Activated gamma-delta T cell treated with Interleukin-2 at 50 U/mL for 16 hours (primary cell): ENCODE data around the gene CTXND1.

Experiments used
- DNase-seq: peaks from one replicate; pipeline ENCODE4 v3.0.0-alpha.2; 2020

Gene CTXND1

GRCh38 chr15:80180468-80180867, 71.5 kb downstream of the CTXND1 start:
- no peak for DNase-seq

- DNase-seq = no peak
These were observed 72.1 kb downstream of the CTXND1 start for GRCh38 chr15:80179935-80180334.

DNA sequence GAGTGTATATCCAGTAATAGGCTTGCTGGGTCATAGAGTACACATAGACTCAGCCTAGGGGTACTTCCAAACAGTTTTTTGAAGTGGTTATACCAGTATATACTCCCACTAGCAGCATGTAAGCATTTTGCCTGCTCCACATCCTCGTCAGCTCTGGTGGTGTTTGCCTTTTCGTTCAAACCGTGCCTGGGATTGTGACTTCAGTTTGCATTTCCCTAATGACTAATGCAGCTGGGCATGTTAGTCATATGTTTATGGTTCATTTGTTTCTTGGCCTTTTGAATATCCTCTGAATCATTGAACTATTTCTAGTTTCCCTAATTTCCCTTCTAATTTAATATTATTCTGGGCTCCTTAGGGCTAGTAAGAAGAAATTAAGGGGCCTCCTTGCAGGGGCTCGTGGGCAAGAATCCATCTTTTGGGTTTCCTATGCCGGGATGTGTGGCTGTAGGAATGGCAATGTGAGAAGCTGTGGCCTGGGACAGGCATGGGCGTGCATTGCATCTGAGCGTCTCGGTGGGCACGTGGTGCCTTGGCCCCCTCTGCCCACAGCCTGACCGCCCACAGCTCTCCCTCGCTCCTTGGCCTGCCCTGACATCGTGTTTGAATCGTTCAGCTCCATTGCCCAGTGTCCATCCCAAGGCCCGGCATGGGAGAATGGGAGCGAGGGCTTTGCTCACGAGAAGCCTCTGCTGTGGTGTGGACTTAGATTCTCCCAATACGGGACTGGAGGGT, 72.8 kb downstream of the CTXND1 start:
- no peak for DNase-seq

- no peak for DNase-seq
These were observed 74.9 kb downstream of the CTXND1 start for GRCh38 chr15:80177156-80177555.

GRCh38 chr15:80176443-80176842, 75.6 kb downstream of the CTXND1 start:
- no peak for DNase-seq

GRCh38 chr15:80175436-80175835, 76.6 kb downstream of the CTXND1 start:
- DNase-seq = no peak

DNA sequence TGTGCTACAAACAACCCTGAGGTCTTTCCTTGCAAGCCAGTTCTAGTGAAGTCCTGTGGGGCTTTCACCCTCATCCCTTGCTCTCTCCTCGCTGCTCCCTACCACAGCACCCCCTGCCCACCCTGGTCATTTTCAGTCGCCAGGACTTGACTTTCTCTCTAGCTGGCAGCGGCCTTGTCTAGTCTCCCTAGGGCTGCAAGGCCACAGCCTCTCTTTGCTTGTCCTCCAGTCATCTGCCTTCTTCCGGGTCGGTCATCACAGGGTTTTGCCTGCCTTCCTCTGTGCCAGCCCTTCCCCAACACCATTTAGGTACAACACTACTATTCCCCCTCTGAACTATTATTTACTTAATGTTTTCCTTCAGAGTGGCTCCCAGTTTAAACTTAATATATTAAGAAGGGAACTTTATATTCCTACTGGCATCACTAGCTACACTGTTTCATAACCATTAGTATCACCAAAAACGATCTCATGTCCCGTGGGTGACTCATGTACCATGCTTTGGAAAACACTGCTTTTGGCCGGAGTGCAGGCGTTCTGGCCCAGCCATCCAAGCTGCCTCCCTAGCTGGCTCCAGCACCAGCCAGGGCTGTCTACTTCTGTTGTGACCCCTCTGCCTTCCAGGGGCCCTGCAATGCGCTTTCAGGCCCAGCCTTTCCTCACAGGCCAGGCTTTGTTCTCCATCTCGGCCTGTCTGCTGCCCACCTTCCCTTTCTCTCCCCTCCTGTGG, 77.8 kb downstream of the CTXND1 start:
- no peak for DNase-seq

DNA sequence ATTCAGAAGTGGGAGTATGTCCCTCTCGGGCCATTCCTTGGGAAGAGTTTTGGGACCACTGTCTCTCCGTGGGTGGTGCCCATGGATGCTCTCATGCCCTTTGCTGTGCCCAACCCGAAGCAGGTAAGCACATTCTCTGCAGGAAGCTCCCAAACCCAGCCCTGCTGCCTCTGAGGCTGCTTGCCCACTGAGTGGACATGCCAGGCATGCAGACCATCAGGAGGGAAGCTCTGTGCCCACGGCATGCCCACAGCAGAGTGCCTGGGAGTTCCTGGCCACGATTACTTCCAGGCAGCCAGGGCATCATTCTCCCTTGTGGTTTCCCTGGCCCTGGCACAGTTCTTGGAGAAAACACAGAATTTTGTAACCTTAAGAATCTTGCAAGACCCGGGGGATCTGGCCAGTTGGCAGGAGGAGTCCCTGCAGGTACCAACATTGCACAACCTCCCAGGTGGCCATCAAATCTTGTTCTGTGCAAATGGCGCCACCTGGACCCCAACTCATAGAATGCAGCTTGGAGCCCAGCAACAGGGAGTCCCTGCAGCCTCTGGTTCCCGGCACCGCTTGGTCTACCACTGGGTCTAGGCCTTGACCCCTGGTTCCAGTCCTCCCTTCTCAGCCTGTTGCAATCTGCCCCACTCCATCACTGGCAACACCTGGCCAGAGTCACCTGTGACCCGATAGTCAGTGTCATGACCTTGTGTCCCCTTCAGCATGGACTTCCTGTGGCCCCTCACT, 78.8 kb downstream of the CTXND1 start:
- peak; percentile 68 for DNase-seq

DNA sequence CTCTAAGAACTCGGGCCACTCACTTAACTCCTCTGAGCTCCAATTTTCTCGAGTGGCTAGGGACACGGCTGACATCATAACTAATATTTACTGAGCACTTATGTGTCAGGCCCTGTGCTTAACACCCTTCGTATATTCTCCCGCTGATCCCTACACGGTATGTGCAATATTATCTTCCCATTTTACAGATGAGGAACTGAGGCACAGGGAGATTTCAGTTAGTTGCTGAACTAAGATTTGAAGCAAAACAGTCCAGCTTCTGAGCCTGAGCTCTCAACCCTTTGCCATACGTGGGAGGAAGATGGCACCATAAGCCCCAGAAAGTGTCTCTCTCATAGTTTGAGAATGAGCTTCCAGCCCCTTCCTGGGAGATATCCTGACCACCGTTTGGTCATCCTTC, 79.6 kb downstream of the CTXND1 start:
- no peak for DNase-seq

GRCh38 chr15:80171787-80172186, 80.2 kb downstream of the CTXND1 start:
- no peak for DNase-seq

DNA sequence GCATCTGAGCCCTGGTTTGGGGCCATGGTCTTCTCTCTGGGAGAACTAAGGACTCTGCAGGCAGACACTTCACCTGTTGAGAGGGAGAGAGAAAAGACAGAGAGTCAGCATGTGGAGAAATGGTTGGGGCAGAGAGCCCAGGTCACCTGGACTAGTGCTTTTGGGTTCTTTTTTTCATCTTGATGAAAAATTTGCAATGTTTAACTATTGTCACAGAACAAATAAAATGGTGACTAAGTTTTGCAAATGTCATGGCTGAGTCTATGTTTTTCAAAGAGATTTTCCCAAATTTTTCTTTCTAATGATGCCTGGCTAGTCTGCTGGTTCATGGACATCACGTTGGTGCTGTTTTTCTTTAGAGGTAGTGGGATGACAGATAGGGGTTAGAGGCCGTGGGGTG, 81.4 kb downstream of the CTXND1 start:
- DNase-seq = no peak

DNA sequence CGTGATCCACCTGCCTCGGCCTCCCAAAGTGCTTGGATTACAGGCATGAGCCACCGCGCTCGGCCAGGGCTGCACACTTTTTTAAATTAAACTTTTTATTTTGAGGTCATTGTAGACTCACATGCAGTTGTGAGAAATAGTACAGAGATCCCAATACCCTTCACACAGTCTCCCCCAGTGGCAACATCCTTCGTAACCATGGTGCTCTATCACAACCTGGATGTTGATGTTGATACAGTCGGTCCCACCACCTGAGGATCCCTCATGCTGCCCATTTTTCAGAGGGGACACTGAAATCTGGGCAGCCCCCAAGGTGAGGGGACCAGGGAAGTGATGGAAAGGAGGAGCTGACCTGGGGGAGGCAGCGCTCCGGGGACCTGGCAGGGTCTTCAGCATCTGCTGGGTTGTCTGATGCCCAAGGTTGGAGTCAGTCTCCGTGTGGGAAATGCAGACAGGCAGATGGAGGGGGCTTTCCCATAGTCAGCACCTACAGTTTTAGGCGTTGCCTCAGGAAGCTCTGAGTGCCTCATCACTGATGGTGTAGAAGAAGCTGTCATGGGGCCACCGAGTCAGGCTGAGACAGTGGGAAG, 82.2 kb downstream of the CTXND1 start:
- no peak for DNase-seq

DNA sequence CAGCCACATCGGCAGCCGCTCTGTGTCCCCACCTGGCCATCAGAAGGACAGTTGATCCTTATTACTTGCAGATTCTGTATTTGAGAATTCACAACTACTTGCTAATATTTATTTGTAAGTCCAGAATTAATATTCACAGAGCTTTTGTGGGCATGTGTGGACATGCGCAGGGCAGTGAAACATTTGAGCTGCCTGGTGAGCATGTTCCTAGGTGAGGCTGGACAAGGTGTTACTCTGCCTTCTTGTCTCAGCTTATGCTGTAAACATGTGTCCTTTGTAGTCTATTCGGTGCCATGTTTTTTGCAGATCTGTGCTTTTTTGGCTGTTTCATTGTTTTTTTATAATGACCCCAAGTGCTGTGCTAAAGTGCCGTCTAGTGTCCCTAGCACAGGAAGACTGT, 83.6 kb downstream of the CTXND1 start:
- DNase-seq = no peak

DNA sequence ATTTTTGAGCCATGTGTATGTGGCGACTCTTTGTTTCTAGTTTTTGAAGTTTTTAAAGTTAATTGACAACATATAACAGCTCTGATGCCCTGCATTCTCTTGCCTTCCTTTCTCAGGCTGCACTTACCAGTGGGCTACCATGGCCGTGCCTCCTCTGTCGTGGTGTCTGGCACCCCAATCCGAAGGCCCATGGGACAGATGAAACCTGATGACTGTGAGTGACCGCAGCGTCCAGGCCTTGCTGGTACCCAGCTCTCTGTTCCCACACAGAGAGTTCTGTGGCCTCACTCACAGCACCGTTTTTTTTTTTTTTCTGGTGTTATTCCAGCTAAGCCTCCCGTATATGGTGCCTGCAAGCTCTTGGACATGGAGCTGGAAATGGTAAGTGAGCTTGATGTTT, 84.1 kb downstream of the CTXND1 start:
- DNase-seq = no peak

DNA sequence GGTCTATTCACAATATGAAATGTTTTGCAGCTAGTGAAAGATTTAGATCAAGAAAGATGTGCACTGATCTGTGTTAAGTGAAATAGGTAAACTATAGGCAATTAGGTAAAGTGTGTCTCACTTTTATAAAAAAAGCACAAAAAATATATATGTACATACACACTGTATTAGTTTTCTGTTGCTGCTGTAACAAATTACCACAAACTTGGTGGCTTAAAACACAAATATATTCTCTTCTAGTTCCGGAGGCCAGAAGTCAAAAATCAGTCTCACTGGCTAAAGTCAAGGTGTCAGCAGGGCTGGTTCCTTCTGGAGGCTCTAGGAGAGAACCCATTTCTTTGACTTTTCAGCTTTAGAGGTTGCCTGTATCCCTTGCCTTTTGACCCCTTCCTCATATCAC, 88.1 kb downstream of the CTXND1 start:
- no peak for DNase-seq

GRCh38 chr15:80163217-80163616, 88.8 kb downstream of the CTXND1 start:
- no peak for DNase-seq

- no peak for DNase-seq
These were observed 89.9 kb downstream of the CTXND1 start for GRCh38 chr15:80162059-80162554.

GRCh38 chr15:80161468-80162016, 90.5 kb downstream of the CTXND1 start:
- DNase-seq = no peak

GRCh38 chr15:80160570-80161156, 91.3 kb downstream of the CTXND1 start:
- DNase-seq = no peak

DNA sequence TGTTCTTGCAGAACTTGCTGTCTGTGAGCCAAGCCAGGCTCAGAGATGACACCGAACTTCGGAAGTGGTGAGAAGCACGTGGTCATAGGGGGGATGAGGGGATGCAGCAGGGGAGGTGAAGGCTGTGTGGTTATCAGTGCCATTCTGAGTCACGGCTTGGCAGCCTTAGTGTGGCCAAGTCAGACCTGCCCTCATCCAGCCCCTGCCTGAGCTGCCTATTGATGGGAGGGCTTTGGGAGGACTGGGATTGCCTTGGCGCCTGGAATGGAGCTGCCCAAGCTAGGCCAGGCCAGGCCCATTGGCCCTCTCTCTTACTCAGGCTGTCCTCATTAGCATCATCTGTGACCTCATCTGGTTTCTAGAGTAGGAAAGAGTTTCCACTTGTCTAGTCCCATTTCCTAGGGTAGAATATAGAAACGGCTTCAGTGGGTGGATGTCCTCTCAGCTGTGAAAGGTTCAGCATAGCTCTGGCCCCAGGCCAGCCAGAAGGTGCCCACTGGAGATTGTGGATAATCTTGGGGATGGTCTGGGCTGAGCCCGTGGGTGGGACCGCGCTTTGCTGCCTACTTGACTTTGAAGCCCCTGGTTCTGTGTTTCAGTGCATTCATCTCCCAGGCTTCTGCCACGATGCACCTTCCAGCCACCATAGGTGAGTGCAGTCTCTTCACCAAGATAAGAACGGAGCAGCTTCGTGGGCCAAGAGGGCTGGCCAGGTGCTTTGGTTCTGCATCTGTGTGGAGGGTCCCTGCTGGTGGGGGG, 92.0 kb downstream of the CTXND1 start:
- DNase-seq = peak; percentile 14

DNA sequence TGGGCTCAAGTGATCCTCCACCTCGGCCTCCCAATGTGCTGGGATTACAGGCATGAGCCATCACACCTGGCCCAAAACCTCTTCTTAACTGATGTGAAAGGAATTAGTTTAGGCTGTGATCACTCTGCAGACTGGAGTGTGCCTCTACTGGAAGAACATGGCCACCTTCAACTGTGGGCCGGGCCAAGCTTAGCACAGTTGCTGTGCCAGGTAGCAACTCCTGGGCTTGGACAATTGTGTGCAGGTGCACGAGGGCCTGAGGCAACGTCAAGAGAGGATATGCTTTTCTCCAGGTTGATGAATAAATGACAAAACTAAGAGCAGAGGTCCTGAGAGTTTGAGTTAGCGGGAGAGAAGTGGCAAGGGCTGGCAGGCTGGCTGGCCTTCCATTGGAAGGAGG, 92.7 kb downstream of the CTXND1 start:
- DNase-seq = no peak

DNA sequence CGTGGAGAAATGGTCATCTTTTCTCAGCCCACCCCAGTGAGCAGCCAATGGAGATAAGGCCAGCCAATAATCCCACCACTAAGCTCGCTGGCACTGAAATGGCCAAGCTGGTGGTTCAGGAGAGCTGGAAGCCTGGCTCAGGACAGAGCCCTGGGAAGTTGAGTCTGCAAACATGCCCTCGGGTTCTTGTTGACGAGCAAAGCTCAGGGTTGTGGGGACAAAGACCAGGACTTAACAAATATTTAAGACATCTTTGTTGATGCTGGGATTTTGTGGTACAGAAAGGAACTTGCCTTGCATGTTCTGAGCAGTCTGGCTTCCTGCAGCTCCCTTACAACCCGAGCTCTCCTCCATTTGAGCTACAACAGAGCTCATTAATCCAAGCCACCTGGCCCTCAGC, 94.8 kb downstream of the CTXND1 start:
- no peak for DNase-seq
